OCI-LY7 (cell line): Measurements from ENCODE around the gene LHFPL2.

Experiments
- CTCF ChIP-seq: fragments of 200-600 bp; sonication (generic); conservative IDR thresholded peaks from 2 replicates; pipeline ENCODE4 v1.5.1; 2014; ENCODE audit warnings: mild to moderate bottlenecking, antibody characterized with exemption, low read length, moderate library complexity, mixed read lengths
- EZH2phosphoT487 ChIP-seq: fragments of 200-600 bp; sonication (generic); IDR thresholded peaks from 2 replicates; pipeline ENCODE4 v1.6.1; 2018; ENCODE audit warnings: low read depth, borderline replicate concordance, mild to moderate bottlenecking, mixed run types, antibody characterized with exemption, low read length, moderate library complexity, mixed read lengths

GRCh38 chr5:78622302-78622971, 26.1 kb downstream of the LHFPL2 start:
- TF ChIP-seq CTCF (no peak), EZH2phosphoT487 (no peak)
